Measurements from ENCODE around the gene APBB2.

DNA sequence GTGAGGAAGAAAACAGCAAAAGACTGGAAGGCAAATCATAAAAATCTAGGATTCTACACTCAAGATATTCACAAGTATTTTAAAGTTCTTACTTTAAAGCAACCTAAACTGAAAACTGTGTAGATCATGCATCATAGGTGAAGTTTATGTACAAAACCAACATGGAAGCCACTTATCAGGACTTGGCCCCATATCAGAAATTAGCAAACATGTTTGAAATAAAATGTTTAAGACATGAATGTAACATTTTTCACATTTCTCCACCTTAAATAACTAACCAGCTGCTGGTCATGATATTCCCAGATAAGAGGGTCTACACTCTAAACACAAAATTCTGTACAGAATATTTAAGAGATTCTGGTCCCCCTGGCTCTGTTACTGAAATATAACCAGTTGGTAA, 38.5 kb downstream of the APBB2 start:
- TF ChIP-seq, protein P1, sequence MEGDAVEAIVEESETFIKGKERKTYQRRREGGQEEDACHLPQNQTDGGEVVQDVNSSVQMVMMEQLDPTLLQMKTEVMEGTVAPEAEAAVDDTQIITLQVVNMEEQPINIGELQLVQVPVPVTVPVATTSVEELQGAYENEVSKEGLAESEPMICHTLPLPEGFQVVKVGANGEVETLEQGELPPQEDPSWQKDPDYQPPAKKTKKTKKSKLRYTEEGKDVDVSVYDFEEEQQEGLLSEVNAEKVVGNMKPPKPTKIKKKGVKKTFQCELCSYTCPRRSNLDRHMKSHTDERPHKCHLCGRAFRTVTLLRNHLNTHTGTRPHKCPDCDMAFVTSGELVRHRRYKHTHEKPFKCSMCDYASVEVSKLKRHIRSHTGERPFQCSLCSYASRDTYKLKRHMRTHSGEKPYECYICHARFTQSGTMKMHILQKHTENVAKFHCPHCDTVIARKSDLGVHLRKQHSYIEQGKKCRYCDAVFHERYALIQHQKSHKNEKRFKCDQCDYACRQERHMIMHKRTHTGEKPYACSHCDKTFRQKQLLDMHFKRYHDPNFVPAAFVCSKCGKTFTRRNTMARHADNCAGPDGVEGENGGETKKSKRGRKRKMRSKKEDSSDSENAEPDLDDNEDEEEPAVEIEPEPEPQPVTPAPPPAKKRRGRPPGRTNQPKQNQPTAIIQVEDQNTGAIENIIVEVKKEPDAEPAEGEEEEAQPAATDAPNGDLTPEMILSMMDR (conservative IDR thresholded peaks at IDR 0.05; ENCODE audit: low read depth in 2 of 2), result no peak
- no peak for TF ChIP-seq ZNF114 (CRISPR knock-in tag; IDR thresholded peaks at IDR 0.05)
